ENCODE measurements around the gene MYH16. TPM values are rescaled to one million over a fixed set of nuclear protein-coding genes. Genes with fewer than 3 reads are reported as not detected.
"Not testable (repeated sequence)": the region's sequence is repeated elsewhere in the genome, so short reads cannot be mapped to it uniquely, and the experiment has no call there.

MYH16 gene
- total RNA-seq, 2 experiments from 2014 or later = not detected

- no peak for ATAC-seq
- ChIA-PET POLR2A (no interaction called here), CTCF (interaction anchor here (0.6 kb wide), 1 partner anchor 89 kb away, joined by 3 read pairs; no protein-coding TSS in a partner anchor)
- H3K4me1 Mint-ChIP-seq = no peaks in the 10 kb centered on the region
- no peaks in the 10 kb centered on the region for H3K9me3 Mint-ChIP-seq (ENCODE audit: low read depth)
- no peak overlapping the region for H3K27ac Mint-ChIP-seq
- intact Hi-C loops (cut with DNase I, micrococcal nuclease) = no loop called here
- H3K4me3 Mint-ChIP-seq = no peak overlapping the region
- peaks cover 40% of the 10 kb centered on the region for H3K36me3 Mint-ChIP-seq (ENCODE audit: low read depth)
- H3K27me3 Mint-ChIP-seq = no peaks in the 10 kb centered on the region
- DNase-seq = no peak
These were observed 85.3 kb downstream of the MYH16 start for GRCh38 chr7:99357701-99358490.

DNA sequence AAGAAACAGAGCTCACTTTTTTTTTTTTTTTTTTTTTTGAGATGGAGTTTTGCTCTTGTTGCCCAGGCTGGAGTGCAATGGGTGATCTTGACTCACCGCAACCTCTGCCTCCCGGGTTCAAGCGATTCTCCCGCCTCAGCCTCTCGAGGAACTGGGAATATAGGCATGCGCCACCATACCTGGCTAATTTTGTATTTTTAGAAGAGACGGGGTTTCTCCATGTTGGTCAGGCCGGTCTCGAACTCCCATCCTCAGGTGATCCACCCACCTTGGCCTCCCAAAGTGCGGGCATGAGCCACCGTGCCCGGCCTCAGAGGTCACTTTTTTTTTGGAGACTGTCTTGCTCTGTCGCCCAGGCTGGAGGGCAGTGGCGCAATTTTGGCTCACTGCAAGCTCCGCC lies 85.9 kb downstream of the MYH16 start:
- CTCF ChIA-PET; ATAC-seq; DNase-seq; H3K27me3 Mint-ChIP-seq; H3K27ac Mint-ChIP-seq; POLR2A ChIA-PET; intact Hi-C loops (cut with DNase I, micrococcal nuclease); H3K9me3 Mint-ChIP-seq (ENCODE audit: low read depth); H3K4me3 Mint-ChIP-seq; H3K4me1 Mint-ChIP-seq: not testable (repeated sequence)
- H3K36me3 Mint-ChIP-seq (ENCODE audit: low read depth) = peaks cover 42% of the 10 kb centered on the region

- no peaks in the 10 kb centered on the region for H3K27me3 Mint-ChIP-seq
- H3K4me3 Mint-ChIP-seq = no peak overlapping the region
- ATAC-seq (no peak), DNase-seq (no peak)
- H3K9me3 Mint-ChIP-seq (ENCODE audit: low read depth) = no peaks in the 10 kb centered on the region
- H3K36me3 Mint-ChIP-seq (ENCODE audit: low read depth) = peaks cover 41% of the 10 kb centered on the region
- no peaks in the 10 kb centered on the region for H3K4me1 Mint-ChIP-seq
- H3K27ac Mint-ChIP-seq = no peak overlapping the region
- intact Hi-C loops (cut with DNase I, micrococcal nuclease) = no loop called here
- ChIA-PET POLR2A (no interaction called here), CTCF (interaction anchor here (0.6 to 0.8 kb wide), 3 partner anchors 9 to 56 kb away, joined by 3 to 5 read pairs (median 3); no protein-coding TSS in a partner anchor)
These were observed 87.0 kb downstream of the MYH16 start for GRCh38 chr7:99359465-99360154.

Other genes with a start within 250 kb of the MYH16 start
- gene SMURF1, start 128.7 kb upstream of the MYH16 start, total RNA-seq = 10 to 100 TPM; 12.4 to 13.4 TPM
- not detected for gene KPNA7, start 64.7 kb upstream of the MYH16 start, total RNA-seq
- 10 to 100 TPM; 52.3 to 65.6 TPM for gene ARPC1A, start 53.1 kb downstream of the MYH16 start, total RNA-seq
- 100 to 1,000 TPM; 318 to 326 TPM for gene ARPC1B, start 101.9 kb downstream of the MYH16 start, total RNA-seq
- 100 to 1,000 TPM; 171 TPM for gene PDAP1, start 135.8 kb downstream of the MYH16 start, total RNA-seq
- 100 to 1,000 TPM; 140 to 190 TPM for gene BUD31, start 136.1 kb downstream of the MYH16 start, total RNA-seq
- gene PTCD1, start 166.0 kb downstream of the MYH16 start, total RNA-seq = 1 to 10 TPM; 4.7 to 7.7 TPM
- 10 to 100 TPM; 56.1 to 57.9 TPM for gene CPSF4, start 166.1 kb downstream of the MYH16 start, total RNA-seq
- gene ATP5MF, start 193.3 kb downstream of the MYH16 start, total RNA-seq = 100 to 1,000 TPM; 342 to 386 TPM
- 10 to 100 TPM; 18.2 to 18.9 TPM for gene ZNF789, start 200.1 kb downstream of the MYH16 start, total RNA-seq
- gene ZNF394, start 227.4 kb downstream of the MYH16 start, total RNA-seq = 10 to 100 TPM; 24.8 to 26.3 TPM
- 10 to 100 TPM; 10.1 to 12.1 TPM for gene ZKSCAN5, start 231.8 kb downstream of the MYH16 start, total RNA-seq

Measured in activated CD4-positive, alpha-beta T cell treated with anti-CD3 and anti-CD28 coated beads for 36 hours (primary cell).